NCI-H524 treated with DMSO at 0.1 percent for 48 hours (cell line): ENCODE data around the gene DMRT2.

Source experiments
- DNase-seq: peaks from one replicate; lab custom pipeline; 2025; lab: John Stamatoyannopoulos, UW

DMRT2 gene

GRCh38 chr9:1094749-1095148 is 44.6 kb downstream of the DMRT2 start:
- DNase-seq, result no peak

DNA sequence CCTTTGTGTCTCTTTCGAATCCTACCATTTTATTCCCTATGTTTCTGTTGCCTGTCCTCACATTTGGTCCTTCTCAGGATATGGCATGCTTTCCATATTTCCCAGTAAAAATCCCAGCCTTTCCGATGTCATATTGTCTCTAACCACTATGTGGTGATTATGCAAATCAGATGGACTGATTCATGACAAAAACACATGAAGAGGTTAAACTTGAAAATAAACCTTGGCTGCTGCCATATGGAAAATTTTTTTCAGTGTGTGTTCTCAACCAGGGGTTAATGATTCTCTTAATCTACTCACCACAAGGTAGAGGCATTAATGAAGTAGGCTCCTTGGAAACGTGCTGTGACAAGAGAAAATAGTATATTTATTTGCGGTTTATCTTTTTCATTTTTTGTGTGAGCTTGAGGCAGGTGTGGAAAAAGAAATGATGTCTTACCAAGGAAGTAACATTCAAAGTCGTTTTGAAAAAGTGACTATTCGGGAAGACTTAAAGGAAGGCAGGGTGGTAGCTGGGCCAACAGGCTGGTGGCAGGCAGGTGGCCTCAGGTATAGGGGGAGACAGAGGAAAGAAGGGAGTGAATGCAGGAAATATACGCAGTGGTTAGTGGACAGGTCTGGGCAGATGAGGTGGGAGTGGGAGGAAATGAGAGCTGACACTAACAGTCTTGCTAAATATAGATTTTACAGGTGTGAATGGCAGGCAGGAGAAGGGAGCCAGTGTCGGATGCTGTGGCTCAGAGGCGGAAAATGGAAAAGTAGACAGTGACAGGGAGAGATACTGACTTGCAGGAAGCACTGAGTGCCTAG is 46.2 kb downstream of the DMRT2 start:
- DNase-seq, result no peak

- DNase-seq, result no peak
Measured at GRCh38 chr9:1098551-1098950, 48.4 kb downstream of the DMRT2 start.

- DNase-seq, result no peak
Measured at GRCh38 chr9:1100201-1100600, 50.0 kb downstream of the DMRT2 start.

GRCh38 chr9:1100945-1101344 is 50.8 kb downstream of the DMRT2 start:
- DNase-seq, result no peak

- no peak for DNase-seq
Measured at GRCh38 chr9:1101846-1102641, 51.9 kb downstream of the DMRT2 start.

- no peak for DNase-seq
Measured at GRCh38 chr9:1102642-1102970, 52.4 kb downstream of the DMRT2 start.
